ENCODE results near the gene YARS1.

GRCh38 chr1:32767641-32768040, 49.5 kb downstream of the YARS1 start:
- TF ChIP-seq, protein P1, sequence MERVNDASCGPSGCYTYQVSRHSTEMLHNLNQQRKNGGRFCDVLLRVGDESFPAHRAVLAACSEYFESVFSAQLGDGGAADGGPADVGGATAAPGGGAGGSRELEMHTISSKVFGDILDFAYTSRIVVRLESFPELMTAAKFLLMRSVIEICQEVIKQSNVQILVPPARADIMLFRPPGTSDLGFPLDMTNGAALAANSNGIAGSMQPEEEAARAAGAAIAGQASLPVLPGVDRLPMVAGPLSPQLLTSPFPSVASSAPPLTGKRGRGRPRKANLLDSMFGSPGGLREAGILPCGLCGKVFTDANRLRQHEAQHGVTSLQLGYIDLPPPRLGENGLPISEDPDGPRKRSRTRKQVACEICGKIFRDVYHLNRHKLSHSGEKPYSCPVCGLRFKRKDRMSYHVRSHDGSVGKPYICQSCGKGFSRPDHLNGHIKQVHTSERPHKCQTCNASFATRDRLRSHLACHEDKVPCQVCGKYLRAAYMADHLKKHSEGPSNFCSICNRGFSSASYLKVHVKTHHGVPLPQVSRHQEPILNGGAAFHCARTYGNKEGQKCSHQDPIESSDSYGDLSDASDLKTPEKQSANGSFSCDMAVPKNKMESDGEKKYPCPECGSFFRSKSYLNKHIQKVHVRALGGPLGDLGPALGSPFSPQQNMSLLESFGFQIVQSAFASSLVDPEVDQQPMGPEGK (CRISPR knock-in tag; IDR thresholded peaks at IDR 0.05; ENCODE audit: borderline replicate concordance), result no peak
- TF ChIP-seq BACH2 (CRISPR knock-in tag; IDR thresholded peaks at IDR 0.05; ENCODE audit: borderline replicate concordance), result no peak
- no peak for TF ChIP-seq RARB (CRISPR knock-in tag; IDR thresholded peaks at IDR 0.05)
- no peak for TF ChIP-seq TCF4 (CRISPR knock-in tag; IDR thresholded peaks at IDR 0.05; ENCODE audit: borderline replicate concordance)

All from SK-N-SH treated with all-trans-retinoic acid at 6 μM for 48 hours (cell line).